Measurements from ENCODE around the gene TCF4.

Gene TCF4

DNA sequence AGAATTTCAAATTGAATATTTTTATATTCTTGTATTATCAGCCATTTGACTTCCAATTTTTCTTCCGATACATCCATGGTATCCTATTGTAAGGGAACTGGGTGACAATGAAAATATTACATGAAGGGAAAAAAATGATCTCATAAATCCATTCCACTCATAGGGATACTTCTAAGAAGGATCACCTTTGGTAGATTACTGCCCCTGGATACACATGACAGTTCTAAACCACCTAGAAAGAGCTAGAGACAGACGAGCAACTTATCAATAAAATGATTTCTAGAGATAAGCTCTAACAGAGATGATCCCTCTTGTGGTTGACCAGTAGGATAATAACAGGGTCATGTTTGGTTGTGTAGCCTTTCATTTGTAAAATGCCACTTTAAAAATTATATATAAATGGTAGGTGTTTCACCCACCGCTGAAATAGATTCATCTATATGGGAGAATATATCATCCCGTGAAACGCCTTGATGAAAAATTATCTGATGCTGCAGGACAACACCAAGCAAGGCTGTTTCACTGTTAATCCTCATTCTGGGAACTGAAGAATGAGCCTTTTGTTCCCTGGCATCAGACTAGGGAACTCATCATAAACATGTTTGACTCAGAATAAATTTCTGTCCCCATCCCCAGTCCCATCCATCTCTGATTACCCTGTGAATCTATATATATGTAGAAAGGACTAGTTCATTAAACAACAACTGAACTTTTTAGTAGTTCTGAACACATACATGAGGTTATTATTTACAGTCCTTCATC lies 180.0 kb downstream of the TCF4 start:
- DNase-seq (ENCODE audit: low read depth) = no peak

DNA sequence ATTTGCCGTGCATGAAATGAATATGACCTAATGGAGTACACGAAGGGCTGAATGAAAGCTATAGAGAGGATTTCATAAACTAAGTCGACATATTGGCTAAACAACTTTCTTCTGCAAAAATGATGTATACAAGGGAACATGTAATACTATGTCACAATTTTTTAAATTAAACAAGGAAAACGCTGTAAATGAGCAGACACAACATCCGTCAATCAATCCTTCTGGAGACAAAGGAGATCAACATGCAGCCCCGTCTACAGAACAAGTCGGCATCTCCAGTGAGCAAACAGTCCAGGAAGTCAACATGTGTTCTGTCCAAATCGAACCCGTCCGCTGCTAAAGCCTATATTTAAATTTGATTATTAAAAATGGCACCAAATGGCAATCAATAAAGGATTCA lies 180.8 kb downstream of the TCF4 start:
- no peak for DNase-seq (ENCODE audit: low read depth)

DNA sequence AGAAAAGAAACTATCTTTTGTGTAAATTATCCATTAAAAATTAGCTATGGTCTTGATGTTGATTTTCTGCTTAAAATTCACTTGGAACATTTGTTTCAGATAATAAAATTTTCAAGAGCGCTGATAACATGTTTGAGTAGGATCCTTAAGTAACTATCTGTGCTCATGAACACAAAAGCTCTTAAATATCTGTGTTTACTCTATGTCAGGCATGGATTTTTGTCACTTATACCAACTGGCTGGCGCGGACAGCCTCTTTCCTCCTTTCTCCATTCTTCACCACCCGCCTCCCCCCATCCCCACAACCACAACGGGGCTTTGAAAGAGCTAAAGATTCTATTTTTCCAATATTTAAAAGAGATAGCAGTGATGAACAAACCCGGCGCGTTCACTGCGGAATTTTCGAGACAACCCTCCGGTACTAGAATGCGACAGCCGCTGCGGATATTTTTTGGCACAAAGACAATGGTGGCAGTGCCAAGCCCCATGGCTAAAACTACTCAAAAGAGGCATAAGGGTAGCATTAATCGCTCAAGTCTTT lies 181.5 kb downstream of the TCF4 start:
- no peak for DNase-seq (ENCODE audit: low read depth)

DNA sequence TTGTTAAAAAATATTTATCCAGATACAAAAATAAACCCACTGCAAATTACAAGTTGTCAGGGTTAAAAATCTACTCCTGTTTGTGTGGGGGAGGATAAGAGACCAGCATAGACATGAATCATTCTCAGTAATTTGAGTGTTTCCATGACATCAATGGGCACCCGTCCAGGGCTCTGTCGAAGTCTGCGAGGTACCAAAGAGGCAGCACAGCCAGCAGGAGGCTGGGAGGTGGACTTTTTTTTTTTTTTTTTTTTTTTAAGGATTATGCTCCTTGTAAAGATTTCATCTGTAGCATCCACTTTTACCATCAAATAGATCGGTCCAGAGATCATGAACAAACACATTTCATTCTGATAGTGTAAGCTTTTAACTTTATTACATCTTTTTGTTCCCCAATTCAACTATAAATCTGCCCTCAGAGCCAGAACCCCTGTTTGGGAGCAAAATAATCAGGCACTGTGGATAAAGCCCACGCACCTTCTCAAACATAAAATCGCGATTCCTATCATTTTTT lies 182.0 kb downstream of the TCF4 start:
- peak; percentile 89 for DNase-seq (ENCODE audit: low read depth)

DNA sequence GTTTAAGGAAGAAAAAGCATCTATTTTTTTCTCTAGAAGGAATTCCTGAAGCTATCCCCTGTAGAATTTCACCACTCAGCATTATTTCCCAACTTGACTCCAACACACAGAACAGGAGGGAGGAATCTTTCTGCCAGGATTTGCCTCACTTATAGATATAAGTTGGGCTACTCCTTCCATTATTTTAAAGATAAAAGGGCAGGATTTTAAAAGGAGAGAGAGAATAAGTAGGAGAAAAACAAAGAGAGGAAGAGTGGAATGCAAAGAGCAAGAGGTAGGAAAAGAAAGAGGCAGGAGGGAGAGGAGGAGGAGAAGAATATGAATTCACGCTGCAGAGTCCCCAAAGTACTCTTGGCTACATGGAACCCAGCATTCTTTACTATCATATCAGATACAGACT lies 182.5 kb downstream of the TCF4 start:
- DNase-seq (ENCODE audit: low read depth) = no peak

DNA sequence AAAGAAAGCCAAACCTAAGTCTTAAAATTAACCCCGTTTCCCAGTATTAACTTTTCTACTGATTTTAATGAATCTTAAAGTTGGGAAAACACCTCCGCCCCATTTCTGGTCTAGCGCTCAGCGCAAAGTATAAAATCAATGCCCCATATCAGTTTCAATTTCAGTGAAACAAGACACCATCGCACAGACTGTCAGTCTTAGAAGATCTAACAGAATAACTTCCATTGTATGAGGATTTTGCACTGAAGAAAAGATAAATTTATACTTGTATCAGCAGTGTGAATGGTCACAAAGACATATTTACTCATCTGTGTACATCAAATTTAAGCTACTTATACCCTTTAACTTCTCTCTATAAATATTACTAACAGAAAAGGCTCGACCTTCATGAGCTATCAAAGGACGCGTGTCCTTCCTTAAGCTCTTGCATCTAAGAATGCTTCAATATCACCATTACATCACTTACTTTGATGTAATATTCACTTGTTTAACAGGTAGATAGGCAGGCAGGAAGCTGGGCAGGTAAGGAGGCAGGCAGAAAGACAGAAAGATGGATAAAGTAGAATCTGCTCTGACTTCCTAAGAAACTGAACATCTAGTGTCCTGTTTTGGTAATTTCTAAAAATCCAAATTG lies 183.0 kb downstream of the TCF4 start:
- no peak for DNase-seq (ENCODE audit: low read depth)

DNA sequence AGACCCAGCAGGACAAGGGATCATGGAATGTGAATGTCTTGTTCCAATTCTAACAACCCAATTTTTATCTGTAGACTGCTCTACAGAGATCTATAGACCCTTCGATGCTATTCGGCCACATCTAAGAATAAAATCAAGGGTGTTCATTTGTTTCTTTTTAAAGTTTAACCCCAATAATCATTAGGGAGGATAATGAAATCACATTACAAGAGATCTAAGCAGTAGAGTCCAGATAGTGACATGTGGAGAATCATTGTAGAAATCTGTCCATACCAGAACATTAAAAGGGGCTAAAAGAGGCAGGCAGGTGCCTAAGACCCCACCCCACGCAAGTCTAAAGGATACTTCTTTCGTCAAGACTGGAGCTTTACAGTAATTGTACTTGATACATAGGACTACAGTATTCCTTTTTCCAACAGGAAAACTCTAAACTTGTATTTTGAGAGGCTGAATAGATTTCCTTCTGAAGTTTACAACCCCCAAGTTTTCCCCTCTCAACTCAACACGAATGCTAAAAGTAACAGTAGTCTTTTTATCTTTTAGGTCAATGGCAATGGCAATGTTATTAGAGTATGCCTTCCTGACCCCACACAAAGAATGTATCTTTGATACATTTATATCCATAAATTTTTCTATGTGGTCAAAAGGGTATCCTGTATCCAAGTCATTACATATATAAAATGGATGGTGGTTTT lies 183.7 kb downstream of the TCF4 start:
- DNase-seq (ENCODE audit: low read depth) = no peak

DNA sequence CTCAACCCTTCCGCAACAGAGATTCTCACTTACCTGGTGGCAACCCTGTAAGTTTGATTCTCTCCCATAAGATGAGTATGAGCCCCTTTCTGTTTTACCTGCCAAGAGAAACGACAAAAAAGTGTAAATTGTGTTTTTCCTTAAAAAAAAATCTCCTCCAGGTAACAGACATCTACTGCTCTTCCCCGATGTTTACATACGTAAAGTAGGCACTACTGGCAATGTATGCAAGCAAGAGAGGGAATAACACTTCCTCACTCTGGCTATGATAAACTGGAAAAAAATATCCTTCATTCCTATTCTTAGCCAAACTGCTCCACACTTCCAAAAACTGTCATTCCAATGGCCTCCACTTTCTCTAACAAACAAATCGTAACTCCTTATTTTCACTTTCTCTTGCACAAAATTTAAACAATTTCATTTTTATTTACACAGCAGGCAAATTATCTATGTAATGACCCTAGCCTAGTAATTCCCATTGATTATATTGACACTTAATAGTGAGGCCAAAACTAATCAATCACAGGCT lies 184.5 kb downstream of the TCF4 start:
- DNase-seq (ENCODE audit: low read depth) = no peak

DNA sequence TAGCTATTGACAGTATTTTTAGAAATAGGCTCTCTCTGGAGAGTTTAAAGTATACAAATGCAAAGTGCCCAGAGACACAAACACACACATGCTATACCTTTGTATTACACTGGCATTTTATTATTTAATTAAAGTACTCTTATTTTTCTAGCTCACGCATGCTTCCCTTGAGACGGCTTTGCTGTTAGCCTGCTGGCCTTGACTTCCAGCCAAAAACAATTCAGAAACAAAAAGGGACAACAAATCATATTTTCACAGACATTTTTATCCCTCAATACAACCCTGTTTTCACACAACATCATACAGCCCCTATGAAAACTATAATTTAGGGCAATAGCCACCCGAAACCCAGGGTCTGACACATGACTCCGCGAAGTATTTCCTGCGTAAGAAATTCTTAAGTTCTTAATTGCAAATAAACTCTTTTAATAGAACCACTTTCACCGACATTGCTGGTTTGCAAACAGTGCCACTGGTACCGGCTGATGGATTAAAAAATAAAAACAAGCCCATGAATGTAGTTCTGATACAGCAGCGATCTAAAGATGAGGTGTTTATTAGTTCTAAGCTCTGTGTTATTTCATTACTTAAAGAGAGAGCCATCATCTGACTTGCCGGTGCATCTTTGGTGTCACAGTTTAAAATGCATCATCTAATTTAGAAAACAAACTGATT lies 185.1 kb downstream of the TCF4 start:
- DNase-seq (ENCODE audit: low read depth) = no peak

DNA sequence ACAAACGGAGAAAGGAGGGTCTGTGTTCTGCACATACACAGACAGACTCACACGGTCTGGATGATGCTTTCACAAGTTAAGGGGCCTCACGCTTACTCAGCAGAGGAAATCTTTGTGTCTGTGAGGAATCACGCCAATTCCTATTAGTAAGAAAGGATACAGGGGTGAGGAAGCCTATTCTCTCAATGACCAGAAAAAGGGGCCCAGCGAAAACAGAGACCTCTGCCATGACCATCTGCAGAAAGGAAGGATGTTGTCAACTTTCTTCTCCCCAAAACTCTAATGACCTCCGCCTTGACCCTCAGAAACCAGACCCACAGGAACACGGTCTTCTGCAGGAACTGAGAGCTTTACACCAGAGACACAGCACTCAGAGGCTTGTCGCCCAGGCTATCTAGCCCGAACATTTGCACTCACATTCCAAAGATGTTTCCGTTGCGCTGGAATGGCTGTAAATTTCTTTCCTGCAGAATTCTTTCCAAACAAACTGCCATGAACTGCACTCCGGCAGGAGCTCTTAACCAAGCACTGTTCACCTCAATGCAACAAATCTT lies 186.3 kb downstream of the TCF4 start:
- DNase-seq (ENCODE audit: low read depth) = no peak

DNA sequence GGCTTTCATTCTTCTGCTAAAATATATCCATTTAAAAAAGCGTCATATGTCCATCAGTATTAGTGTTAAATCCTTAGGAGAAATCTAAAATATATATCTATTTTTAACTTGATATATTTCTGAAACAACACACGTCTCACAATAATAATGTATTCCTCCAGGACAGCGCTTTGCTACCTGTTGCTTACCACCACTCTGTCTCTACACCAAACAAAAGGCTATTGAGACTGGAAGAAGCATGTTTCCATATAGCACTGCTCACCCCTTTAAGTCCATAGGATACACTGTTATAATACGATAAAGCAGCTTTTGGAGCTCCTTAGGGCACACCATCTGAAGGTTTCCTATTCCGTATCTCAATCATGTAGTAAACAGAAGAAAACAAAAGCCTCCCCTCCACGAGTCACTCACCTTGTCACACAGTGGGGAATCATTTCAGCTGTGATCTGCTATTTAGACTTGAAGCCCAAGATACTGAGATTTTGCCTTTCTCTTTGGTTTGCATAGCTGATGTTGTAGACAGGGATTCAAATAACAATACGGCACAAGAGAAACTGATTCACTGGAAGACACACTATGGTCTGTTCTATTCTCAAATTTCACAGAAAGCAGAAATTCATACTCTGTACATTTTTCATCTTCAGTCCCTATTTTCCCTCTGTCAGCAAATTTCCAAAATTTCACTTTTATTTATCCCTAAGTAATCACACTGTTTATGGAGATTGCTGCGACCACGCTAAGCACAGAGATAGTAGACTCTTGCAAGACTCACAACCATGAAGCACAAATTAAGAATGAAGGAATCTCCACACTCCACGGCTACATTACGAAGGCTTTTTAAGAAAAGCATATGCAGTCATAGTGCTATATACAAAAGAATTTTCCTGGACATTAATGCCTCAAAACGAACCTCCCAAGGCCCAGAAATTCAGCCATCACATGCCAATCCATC lies 187.1 kb downstream of the TCF4 start:
- no peak for DNase-seq (ENCODE audit: low read depth)

DNA sequence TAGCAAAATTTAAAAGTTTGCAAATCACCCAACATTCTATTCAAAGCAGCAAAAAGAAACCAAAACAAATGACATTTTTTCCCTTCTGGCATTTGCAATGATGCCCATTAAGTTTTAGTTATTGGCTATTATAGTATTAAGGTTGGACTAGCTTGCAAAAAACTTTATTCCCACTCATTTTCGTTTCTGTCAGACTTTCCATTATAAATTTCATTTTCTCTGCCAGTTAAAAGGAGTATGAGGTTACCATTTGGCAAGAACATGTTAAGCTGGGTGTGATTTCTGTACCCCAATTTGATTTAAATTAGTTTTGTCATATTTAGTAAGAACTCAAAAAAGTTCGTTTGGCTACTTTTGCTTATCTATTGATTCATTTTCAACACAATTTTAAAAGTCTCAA lies 187.9 kb downstream of the TCF4 start:
- DNase-seq (ENCODE audit: low read depth) = no peak

DNA sequence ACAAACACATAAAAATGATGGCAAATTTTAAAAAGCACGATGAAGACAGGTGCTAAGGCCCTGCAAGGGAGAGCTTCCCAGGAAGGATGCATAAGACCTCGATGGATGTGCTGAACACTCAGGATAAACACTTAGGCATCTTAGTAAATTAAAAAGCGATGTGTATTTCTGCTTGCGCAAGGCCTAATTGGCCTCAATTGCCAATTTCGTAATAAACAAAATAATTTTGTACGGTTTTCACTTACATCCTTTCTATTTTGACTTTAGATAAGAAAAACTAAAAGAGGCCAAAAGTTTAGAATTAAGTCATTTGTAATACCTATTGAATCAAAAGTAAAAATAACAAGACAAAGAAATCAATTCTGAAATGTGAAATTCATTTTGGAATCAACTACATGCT lies 189.1 kb downstream of the TCF4 start:
- no peak for DNase-seq (ENCODE audit: low read depth)

DNA sequence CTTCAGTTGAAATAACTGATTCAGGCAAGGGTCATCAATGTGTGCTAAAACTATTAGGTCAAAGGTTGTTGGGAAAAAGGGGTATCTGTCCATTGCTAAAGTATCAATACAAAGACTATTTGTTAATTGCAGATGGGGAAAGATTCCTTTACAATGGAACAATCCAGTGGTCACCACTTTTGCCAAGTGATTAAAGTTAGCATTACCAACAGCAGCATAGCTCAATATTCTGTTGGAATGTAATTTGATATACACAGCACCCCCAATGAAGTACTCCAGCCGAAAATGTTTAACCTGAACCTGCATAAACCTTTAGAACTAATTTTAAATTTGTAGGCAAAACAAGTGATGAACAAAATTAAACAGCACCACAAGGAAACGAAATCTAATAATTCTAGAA lies 191.0 kb downstream of the TCF4 start:
- no peak for DNase-seq (ENCODE audit: low read depth)

DNA sequence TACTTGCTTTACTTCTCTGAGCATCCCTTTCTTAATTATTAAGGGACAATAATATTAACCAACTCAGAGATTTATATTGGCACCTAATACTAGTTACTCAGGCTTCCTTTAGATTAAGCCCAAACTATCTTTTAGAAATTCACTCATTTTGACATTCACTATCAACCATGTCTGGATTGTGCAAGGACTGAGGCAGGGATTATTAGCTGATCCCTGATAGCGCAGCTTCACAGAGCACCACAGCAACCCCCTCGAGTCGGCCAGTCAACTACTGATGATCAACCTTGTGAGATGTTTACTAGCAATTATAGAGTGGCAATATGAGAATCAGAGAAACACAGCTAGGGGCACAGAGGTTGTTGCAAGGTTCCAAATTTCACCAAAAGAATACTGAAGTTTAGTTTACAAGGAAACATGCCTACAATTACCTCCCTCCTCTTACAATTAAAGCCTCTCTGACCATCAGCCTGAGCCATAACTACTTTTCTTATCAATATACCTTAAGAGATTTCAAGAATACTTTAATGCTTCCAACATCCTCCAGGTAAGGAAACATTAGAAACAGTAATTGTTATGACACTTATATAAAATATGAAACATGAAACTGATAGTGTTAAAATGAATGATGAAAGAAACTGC lies 191.6 kb downstream of the TCF4 start:
- no peak for DNase-seq (ENCODE audit: low read depth)

DNA sequence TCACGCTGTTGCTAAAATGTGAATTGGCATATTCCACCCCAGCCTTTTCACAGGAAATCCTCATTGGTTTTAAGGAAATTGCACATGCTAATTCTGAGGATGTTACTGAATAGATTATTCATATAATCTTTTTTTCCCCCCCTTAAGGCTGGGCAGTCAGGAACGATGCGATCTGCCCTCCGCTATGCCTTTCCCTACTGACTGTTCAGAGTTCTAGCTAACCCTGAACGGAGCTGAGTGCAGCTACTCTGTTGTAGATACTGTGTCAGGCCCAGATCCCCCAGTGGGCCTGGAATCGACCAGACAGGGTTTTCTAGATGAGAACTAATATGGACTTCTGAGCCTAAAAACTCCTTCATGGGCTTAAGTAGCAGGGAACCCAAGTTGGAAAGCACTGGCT lies 192.2 kb downstream of the TCF4 start:
- DNase-seq (ENCODE audit: low read depth) = no peak

DNA sequence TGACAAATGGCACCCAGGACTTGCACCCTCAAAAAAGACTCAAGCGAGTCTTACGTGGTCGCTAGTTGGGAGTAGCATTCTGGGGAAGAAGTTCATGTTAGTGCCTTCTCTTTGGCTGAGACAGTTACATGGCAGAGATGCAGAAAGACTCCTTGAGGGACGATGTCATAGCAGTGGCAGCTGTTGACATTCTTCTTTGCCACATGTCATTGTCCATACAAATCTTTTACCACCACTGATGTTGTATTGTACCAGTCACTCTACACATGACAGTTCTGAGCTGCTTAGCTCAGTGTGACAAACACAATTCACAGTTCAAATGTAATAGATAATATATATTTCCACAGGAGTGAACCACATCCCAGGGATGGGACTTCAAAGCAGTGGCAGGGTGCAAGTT lies 197.1 kb downstream of the TCF4 start:
- no peak for DNase-seq (ENCODE audit: low read depth)

DNA sequence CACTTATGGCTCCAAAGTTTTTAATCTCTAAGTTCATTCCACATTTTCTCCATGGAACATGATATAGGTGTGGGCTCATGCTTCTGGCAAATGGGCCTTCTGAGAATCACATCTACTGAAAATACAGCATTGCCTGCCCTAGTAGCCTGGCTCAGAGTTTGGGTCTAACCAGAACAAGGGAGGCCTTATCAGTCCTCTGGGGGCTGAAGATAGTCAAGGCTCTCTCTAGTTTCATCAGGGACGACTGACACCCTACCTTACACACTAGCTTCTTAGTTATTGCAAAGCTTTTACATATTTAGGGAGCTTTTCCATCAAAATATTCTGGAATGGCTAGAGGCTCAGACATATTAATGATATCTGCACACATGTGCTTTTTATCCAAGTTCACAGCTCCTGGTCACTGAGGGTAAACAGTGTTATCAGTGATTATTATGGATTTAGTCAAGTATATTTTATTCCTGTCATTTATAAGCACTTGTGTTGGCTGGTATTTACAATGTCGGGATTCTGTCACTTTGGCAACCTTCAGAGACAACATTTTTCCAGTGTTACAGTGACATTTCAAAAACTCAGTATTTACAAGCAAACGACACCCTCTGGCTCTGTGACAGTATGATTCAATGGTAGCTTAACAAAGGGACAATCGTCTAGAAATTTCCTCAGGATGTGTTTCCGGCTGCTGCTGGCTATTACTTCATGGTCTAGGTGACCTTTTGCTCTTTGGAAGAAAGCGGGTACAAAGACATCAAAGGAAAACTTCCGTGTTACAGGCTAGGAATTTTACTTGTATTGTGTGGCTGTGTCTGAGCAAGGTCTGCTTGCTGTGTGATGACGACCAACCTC lies 200.6 kb downstream of the TCF4 start:
- DNase-seq (ENCODE audit: low read depth) = no peak

DNA sequence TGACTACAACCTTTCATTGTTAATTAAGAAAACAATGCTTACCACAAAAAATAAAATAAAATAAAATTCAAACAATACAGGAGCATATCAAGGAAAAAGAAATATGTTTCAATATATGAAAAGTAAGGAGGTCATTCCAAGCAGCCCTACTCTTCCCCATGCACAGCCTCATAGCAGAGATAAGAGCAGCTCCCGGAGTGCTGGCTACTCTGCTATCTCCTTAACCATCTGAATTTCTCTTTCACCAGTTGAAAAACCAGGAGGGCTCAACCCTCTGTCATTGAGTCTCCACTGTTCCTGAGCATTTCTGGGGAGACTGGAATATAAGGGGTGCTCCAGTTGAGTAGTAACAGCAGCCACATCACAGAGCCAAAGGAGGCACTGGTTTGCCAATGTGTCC lies 201.4 kb downstream of the TCF4 start:
- DNase-seq (ENCODE audit: low read depth) = no peak

Data from non-pigmented ciliary epithelial cell (primary cell).